Activated T-cell treated with anti-CD3 and anti-CD28 coated beads, Interleukin-2, amount 50 U/mL, for 72 hours (primary cell): ENCODE measurements around the gene EBF3. TPM values are rescaled to one million over a fixed set of nuclear protein-coding genes. Genes with fewer than 3 reads are reported as not detected.

ENCODE experiments used
- ATAC-seq, 2 donors: fragments of 150-1000 bp; cut with Tn5 transposase; replicated peaks in 1 of 2; 2 replicates each; pipeline ENCODE4 v1.10.0; 2021; ENCODE audit warnings: moderate library complexity in 2 of 2, mild to moderate bottlenecking in 1 of 2
- DNase-seq, 2 donors: peaks; one replicate each; pipeline ENCODE4 v3.0.0; 2021 to 2022; ENCODE audit warnings: mixed read lengths in 1 of 2
- H3K27ac Mint-ChIP-seq: one replicate; pipeline ENCODE4 v1.8.0; 2022; ENCODE audit warnings: mild to moderate bottlenecking, moderate library complexity, mixed read lengths
- H3K27me3 Mint-ChIP-seq: one replicate; pipeline ENCODE4 v1.8.0; 2022; ENCODE audit warnings: low read depth, mixed read lengths
- H3K36me3 Mint-ChIP-seq, 2 donors: one replicate each; pipeline ENCODE4 v1.8.0; 2022; ENCODE audit warnings: mixed read lengths in 2 of 2, mild to moderate bottlenecking in 1 of 2; ENCODE audit not compliant: insufficient read depth in 2 of 2
- H3K4me1 Mint-ChIP-seq: one replicate; pipeline ENCODE4 v1.8.0; 2022; ENCODE audit warnings: low read depth, mixed read lengths
- H3K4me3 Mint-ChIP-seq, 2 donors: one replicate each; pipeline ENCODE4 v1.8.0; 2022; ENCODE audit warnings: mild to moderate bottlenecking in 2 of 2, mixed read lengths in 2 of 2, moderate library complexity in 2 of 2
- H3K9me3 Mint-ChIP-seq, 2 donors: one replicate each; pipeline ENCODE4 v1.8.0; 2022; ENCODE audit warnings: mixed read lengths in 2 of 2
- total RNA-seq, 2 donors: library from RNA; stranded (reverse); gene quantifications; one replicate each; pipeline ENCODE4 v1.2.3, GENCODE V29; 2022

EBF3 gene
- total RNA-seq, 2 donors from 2014 or later, result not detected

DNA sequence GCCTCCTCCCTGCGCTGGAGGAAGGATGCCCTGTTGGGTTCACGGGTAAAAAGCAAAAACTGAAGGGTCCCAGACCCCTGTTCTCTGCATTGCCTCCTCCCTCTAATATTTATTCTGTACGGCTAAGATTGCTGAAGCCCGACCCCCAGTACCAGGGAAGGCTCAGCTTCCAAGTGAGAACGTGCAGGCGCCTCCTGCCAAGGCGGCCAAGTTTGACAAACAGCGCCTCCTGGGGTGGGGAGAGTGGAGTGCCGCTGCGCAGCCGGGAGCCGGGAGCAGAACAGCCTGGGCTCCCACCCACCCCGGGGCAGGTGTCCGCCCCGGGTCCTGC is 4.7 kb upstream of the EBF3 start:
- ATAC-seq (peak; percentile 54 to 56), DNase-seq (peak; percentile 67 to 68)
- no peak overlapping the region for H3K4me3 Mint-ChIP-seq
- peaks cover 13% of the 10 kb centered on the region for H3K4me1 Mint-ChIP-seq
- H3K36me3 Mint-ChIP-seq, result peaks cover 2% of the 10 kb centered on the region in 2 donors
- H3K27me3 Mint-ChIP-seq, result peaks cover 49% of the 10 kb centered on the region
- no peak overlapping the region for H3K27ac Mint-ChIP-seq
- no peaks in the 10 kb centered on the region for H3K9me3 Mint-ChIP-seq

DNA sequence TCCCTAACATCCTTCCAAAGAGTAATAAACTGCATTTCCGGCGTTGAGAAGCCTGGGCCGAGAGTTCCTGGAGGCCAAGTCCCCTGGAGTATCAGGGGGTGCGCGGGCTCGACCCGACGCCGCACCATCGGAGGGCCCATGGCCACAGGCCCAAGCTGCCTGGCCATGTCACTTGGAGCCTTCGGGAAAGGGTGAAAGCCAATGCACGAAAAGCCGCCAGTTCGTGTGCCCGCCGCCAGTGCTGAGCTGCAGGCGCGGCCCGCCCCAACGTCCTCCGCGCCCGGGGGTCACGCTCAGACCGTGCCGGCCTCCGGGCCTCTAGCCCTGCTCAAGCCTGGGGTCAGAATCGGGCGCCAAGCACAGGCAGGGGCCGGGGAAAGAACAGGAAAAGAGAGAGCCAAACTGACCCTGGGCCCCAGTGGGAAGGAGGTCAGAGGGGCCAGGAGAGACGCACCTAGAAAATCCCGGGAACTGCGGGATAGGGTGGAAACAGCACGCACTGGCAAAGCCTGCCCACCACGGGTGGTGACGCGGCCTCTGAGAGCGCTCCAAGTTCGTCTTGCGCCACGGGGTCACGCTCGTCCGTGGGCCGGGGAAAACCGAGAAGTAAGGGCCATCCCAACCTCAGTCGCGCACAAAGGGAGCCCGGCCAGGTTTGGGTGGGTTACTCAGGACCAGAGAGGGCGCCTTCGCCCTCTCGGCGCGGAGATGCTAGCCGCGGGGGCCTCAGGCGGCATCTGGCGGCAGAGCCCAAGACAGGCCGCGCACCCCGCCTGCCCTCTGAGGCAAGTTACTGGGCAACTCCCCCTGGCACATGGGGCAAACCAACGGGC is 4.2 kb upstream of the EBF3 start:
- H3K9me3 Mint-ChIP-seq, result no peaks in the 10 kb centered on the region
- H3K27ac Mint-ChIP-seq, result no peak overlapping the region
- peaks cover 13% of the 10 kb centered on the region for H3K4me1 Mint-ChIP-seq
- peaks cover 46% of the 10 kb centered on the region for H3K27me3 Mint-ChIP-seq
- DNase-seq (no peak), ATAC-seq (no peak)
- peaks cover 2% of the 10 kb centered on the region in 2 donors for H3K36me3 Mint-ChIP-seq
- H3K4me3 Mint-ChIP-seq, result peak overlapping the region in 1 of 2 donors; percentile 49

DNA sequence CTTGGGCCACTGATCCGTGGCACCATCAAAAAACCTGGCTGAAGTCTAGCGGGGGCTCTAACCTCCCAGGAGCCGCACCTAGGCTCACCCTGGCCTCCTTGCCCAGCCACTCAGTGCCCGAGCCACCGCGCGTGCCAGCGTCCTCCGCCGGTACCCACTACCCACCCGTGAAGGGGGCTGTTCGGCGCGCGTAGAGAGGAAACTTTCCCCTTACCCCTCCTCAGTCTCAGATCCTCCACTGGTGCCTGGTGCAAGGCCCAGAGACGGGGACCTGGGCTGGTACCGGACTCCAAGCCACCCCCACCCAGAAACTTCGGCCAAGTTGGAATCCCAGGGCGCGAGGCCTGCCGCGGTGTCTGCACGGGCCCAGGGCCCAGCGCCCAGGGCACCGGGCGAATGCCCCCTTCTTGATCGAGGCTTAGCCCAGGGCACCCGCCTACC is 3.5 kb upstream of the EBF3 start:
- H3K9me3 Mint-ChIP-seq, result no peaks in the 10 kb centered on the region
- no peak overlapping the region for H3K27ac Mint-ChIP-seq

DNA sequence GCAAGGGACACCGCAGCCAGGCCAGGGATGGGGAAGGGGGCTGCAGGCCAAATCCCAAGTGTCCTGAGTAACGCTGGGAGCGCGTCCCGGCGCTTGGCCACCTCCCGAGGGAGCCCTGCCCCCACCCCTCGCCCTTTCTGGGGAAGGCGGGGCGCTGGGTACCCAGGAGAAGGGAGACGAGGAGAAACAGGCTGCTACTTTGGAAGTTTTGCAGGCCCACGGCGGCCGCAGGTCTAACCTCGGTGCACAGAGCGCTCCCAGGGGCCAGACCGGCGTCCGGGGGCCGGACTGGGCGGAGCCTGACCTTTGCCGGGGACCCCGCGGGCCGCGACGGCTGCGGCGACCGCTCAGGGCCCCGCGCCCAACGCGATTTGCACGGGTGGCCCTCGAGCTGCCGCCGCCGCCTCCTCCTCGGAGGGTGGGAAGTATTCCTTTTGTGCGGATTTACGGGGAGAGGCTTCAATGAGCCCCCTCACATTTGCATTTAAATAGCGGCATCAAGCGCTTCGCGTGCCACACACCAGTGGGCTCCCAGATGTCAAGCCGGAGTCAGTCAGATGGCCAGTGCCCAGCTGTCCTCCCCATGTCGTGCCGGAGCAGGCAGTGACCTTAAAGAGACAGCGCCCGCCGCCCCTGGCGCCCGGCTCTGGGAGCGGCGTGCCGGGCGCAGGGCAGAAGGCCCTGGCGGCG is 3.0 kb upstream of the EBF3 start:
- H3K9me3 Mint-ChIP-seq, result no peaks in the 10 kb centered on the region
- no peak for ATAC-seq
- H3K4me1 Mint-ChIP-seq, result peaks cover 20% of the 10 kb centered on the region
- peaks cover 2% of the 10 kb centered on the region in 2 donors for H3K36me3 Mint-ChIP-seq
- H3K27me3 Mint-ChIP-seq, result peaks cover 54% of the 10 kb centered on the region
- no peak overlapping the region for H3K4me3 Mint-ChIP-seq
- no peak for DNase-seq
- no peak overlapping the region for H3K27ac Mint-ChIP-seq

More for the DNA sequence above, 3.5 kb upstream of the EBF3 start:
- H3K27me3 Mint-ChIP-seq, result peaks cover 51% of the 10 kb centered on the region
- H3K36me3 Mint-ChIP-seq, result peaks cover 2% of the 10 kb centered on the region in 2 donors
- no peak overlapping the region for H3K4me3 Mint-ChIP-seq
- DNase-seq (no peak), ATAC-seq (no peak)
- H3K4me1 Mint-ChIP-seq, result peaks cover 16% of the 10 kb centered on the region

DNA sequence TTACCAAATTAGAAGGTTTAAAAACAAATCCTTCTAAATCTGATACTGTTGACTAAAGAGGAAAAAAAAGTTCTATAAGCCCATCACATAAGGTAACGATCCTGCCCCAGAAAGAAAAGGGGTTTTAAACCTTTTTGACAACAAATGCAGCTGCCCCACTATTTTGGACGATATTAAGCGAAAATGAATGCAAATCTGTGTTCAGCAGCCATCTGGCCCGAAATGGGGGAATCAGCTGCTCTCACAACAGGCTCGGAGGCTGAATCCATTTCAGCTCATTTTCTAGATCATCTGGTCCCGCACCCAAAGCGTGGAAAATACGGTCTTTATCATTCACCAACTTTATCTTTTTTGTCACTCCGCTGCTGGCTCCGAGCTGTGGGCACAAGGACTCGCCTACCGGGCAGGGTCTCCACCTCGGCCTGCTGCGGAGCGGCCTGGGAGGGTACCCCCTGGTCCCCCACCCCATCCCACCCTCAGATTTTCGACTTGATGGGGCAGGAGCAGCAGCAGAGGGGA is 2.4 kb upstream of the EBF3 start:
- Mint-ChIP-seq H3K27ac (peak overlapping the region; percentile 25), H3K27me3 (peaks cover 55% of the 10 kb centered on the region), H3K4me3 (no peak overlapping the region), H3K9me3 (no peaks in the 10 kb centered on the region), H3K4me1 (peaks cover 19% of the 10 kb centered on the region), H3K36me3 (no peaks in the 10 kb centered on the region)
- ATAC-seq (no peak), DNase-seq (no peak)

DNA sequence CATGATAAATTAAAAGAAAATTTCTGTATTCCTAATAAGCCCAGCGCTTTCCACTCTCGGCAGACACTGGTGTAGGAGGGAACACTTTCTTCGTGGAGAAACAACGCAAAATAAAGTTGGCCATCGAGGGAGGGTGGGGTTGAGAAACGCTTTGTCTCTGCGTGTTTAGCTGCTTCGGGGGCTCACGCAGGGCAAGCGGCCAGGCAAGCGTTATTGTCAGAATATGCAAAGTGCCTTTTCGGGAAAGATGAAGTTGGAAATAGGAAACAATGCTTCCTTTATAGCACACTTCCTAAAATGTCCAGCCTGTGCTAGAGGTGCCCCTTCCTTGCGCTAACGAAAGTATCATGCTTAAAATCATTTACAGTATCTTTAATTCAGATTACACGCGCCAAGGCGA is 1.9 kb upstream of the EBF3 start:
- Mint-ChIP-seq H3K4me3 (no peak overlapping the region), H3K27ac (peak overlapping the region; percentile 25), H3K36me3 (no peaks in the 10 kb centered on the region)

DNA sequence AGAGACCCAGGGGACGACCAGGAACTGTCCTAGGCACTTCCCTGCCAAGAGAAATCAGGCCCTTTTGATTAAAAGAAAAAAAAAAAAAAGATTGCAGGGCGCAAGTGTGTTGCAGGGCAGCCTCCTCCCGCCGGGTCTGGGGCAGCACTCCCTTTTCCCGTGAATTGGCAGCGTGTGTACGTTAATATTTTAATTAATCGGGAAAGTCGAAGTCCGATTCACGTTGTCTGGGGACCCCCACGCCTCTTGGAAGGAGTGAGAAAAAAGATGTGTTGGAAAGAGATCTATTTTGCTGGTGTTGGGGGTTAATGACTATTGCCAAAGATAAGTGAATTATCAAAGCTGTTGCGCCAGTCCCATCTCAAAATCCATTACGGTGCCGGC is 1.3 kb upstream of the EBF3 start:
- peaks cover 20% of the 10 kb centered on the region for H3K4me1 Mint-ChIP-seq
- H3K27ac Mint-ChIP-seq, result peak overlapping the region; percentile 25
- DNase-seq (no peak), ATAC-seq (no peak)
- no peak overlapping the region for H3K4me3 Mint-ChIP-seq
- H3K27me3 Mint-ChIP-seq, result peaks cover 58% of the 10 kb centered on the region
- no peaks in the 10 kb centered on the region for H3K9me3 Mint-ChIP-seq
- no peaks in the 10 kb centered on the region for H3K36me3 Mint-ChIP-seq

More for the DNA sequence above, 1.9 kb upstream of the EBF3 start:
- Mint-ChIP-seq H3K27me3 (peaks cover 58% of the 10 kb centered on the region), H3K9me3 (no peaks in the 10 kb centered on the region), H3K4me1 (peaks cover 19% of the 10 kb centered on the region)
- ATAC-seq (no peak), DNase-seq (no peak)

DNA sequence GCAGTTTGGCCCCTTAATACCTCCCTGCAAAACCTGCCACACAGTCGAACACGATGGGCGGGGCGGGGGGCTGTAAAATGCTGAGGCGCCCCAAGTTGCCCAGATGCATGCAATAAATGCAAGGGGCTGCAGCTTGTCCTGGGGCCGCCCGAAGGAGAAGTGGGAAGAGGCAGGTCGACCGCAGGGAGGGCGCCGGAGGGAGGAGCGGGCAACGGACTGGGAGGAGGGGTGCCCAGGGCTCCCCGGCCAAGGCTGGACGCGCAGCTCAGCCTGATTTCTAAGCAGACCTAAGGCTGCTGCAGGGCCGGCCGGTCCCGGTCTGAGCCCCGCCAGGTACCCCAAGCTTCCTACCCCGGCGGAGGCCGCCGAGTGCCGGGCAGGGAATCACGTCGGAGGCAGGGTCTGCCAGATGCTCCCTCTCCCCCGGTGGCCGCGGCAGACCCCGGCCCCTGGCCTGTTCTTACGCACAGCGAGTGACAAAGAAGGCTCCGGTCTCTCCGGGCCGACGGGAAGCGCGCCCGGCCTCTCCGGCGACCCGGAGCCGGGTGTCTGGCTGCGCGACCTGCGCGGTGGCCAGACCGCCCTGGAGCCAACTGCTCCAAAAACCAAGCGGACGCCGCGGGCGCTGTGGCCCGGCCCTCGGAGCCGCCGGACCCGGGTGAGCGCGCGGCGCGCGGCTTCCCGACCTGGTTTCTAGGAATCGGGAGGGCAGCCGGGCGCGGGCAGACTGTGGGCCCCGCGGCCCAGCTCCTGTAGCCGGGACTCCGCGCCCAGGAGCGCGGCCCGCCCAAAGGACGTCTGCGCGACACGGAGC is 744 bp upstream of the EBF3 start:
- H3K27me3 Mint-ChIP-seq, result peaks cover 58% of the 10 kb centered on the region
- peaks cover 0 to 2% of the 10 kb centered on the region in 2 donors for H3K36me3 Mint-ChIP-seq
- no peaks in the 10 kb centered on the region for H3K9me3 Mint-ChIP-seq
- H3K4me3 Mint-ChIP-seq, result peak overlapping the region; percentile 49 to 68
- ATAC-seq (no peak), DNase-seq (no peak)
- H3K4me1 Mint-ChIP-seq, result peaks cover 20% of the 10 kb centered on the region
- H3K27ac Mint-ChIP-seq, result no peak overlapping the region

DNA sequence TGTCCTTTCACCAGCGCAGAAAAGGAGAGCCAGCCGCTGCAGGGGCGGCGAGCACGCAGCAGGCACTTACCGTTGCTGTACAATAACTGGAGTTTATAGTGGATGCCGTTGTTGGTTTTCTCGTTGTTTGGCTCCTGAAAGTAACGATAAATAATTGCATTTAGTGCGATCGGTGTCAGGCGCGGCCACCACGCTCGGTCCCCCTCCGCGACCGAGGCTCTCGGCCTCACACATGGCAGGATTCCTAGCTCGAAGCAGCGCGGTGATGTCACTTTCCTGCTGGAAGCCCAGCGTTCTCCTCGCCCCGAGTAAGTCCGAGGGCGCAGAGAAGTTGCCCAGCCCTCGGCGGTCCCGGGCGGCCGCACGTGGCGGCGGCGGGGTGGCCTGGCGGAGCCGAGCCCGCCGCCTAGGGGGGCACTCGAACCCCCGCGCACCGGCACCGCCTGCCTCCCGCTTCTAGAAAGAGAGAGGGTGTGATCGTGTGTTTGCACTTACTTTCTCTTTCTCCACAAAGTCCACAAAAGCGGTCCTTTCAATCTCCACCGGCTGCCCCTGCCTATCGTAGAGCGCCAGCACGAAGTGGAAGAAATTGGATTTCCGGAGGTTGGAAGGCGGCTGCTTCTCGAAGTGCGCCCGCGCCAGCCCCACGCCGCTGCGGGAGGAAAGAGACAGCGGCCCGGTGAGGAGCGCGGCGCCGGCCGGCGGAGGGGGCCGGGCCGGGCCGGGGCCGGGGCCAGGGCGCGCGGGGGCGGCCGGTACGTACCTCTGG is 1.0 kb downstream of the EBF3 start:
- H3K27ac Mint-ChIP-seq, result peak overlapping the region; percentile 63
- DNase-seq (no peak), ATAC-seq (peak; percentile 25)
- peaks cover 57% of the 10 kb centered on the region for H3K27me3 Mint-ChIP-seq
- H3K4me3 Mint-ChIP-seq, result peak overlapping the region; percentile 81 to 84
- H3K4me1 Mint-ChIP-seq, result peaks cover 20% of the 10 kb centered on the region
- H3K36me3 Mint-ChIP-seq, result peaks cover 2 to 3% of the 10 kb centered on the region in 2 donors
- H3K9me3 Mint-ChIP-seq, result no peaks in the 10 kb centered on the region

DNA sequence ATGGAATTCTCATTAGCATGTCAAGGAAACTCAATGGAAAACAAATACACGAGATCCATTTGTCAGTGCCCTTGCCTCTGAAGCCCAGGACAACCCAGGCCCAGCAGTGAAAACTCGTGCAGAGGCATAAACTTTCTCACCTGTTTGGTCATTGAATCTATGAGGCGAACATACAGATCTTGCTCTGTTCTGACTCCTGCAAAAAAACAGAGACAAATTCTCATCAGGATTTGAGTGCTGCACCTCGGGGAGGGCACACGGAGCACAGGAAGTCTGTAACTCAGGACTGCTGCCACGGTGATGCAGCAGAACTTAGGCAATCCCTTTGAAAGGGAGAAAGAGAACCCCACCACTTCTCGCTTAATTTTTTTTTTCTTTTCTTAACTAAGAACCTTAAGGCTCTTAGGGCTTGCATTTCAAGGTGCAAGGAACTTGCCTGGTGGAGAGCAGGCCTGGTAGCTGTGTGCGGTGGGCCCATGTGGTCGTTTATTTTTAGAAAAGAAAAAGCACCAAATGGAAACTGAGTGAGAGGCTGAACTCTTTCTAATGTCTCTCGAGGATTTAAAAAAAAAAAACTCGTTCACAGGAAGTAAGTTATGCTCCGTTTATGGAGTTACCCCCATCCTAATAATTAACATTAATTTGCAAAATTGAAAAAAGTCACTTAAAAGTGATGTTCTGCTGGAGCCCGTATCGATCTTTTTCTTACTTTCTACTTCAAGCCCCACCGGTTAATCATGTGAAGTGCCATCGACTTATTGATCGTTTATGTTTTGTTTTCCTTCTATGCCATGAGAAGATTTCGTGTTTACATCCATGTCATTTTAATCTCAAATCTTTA is 1.8 kb downstream of the EBF3 start:
- peaks cover 65% of the 10 kb centered on the region for H3K27me3 Mint-ChIP-seq
- H3K4me3 Mint-ChIP-seq, result peak overlapping the region; percentile 68 to 84
- no peak for DNase-seq
- H3K36me3 Mint-ChIP-seq, result peaks cover 2 to 3% of the 10 kb centered on the region in 2 donors
- ATAC-seq, result no peak
- no peak overlapping the region for H3K27ac Mint-ChIP-seq
- H3K4me1 Mint-ChIP-seq, result peaks cover 20% of the 10 kb centered on the region
- no peaks in the 10 kb centered on the region for H3K9me3 Mint-ChIP-seq

DNA sequence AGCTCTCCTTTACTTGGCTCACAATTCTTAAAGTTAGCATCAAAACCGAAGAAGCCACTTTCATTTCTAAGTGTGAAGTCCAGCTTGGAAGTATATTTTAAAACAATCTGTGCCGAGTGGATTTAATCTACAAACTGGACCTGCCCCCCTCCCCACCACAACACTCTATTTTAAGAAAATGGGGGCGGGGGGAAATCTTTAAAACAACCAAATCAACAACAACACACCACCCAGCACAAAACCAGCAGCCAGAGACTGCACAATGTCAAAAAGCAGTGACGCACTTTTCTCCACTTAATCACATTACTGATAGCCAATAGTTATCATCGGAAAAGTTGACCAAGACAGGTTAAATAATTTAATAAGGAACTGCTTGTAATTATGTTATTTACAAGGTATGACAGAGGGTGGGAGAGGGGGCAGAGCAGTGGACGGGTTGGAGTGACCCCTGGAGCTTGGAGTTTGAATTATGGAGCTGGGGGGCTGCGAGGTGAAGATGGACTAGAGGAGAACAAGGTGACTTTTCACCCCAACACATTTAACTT is 2.8 kb downstream of the EBF3 start:
- peaks cover 2 to 3% of the 10 kb centered on the region in 2 donors for H3K36me3 Mint-ChIP-seq
- peaks cover 20% of the 10 kb centered on the region for H3K4me1 Mint-ChIP-seq
- no peaks in the 10 kb centered on the region for H3K9me3 Mint-ChIP-seq
- H3K27ac Mint-ChIP-seq, result no peak overlapping the region
- peak overlapping the region in 1 of 2 donors; percentile 78 for H3K4me3 Mint-ChIP-seq
- H3K27me3 Mint-ChIP-seq, result peaks cover 66% of the 10 kb centered on the region
- ATAC-seq, result no peak
- no peak for DNase-seq
